ENCODE measurements around the gene SFMBT2.

GRCh38 chr10:7410301-7410861, 453 bp downstream of the SFMBT2 start:
- TF ChIP-seq CTCF (IDR thresholded peaks at IDR 0.05): no peak
- TF ChIP-seq POLR2A (IDR thresholded peaks at IDR 0.05): no peak
- no peak for TF ChIP-seq POLR2AphosphoS5 (IDR thresholded peaks at IDR 0.05)

All from prostate gland (tissue), 2 donors.